ENCODE data around the gene COL4A5.
A peak's percentile ranks its signal among the peaks of the same experiment; 100 is the strongest.

COL4A5 gene

DNA sequence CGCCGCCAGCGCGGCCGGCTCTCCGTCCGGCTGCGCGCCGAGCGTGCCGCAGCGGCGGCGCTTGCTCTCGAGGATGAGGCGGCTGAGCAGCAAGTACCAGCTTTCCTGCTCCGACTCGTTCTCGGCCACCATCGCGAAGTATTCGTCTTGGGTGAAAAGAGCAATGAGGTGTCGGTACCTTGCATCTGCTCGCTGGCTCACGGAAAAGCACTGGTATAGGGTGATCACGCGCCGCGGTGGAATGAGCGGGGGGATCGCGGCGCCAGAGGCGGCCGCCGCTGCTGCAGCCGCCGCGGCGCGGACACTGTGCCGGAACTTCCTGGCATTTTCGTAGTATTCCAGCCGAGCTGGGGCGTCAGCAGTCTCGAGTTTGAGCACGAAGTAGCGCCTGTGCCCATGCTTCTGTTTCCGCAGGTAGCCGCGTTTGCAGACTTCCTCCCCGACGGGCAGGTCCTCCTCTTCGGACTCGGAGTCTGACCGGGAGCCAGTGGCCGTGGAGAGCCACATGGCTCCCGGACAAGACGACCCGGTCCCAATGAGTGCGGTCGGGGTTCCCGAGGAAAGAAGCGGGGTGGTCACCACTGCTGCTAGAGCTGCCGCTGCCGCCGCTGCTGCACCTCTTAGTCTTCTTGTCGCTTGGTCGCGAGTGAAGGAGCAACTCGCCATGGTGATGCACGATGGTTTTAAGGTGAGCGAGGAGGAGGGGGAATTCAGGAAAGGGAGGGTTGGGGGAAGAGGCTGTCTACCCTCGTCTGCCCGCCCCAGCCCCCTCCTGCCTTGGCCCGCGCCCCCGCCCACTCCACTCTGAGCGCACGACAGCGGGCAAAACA, 296.3 kb downstream of the COL4A5 start:
- Histone ChIP-seq H3K4ac (ENCODE audit: low read length) (no peak overlapping the region), H4K8ac (ENCODE audit: low read depth, low read length) (no peak overlapping the region), H3K36me3 (replicated peaks in 1 of 2; ENCODE audit: control insufficient read depth in 2 of 2, insufficient read depth in 2 of 2, low read length in 2 of 2) (no peaks in the 10 kb centered on the region), H3K18ac (ENCODE audit: low read length) (peak overlapping the region; percentile 90), H3K4me2 (ENCODE audit: insufficient read depth, low read length, poor library complexity, severe bottlenecking) (peak overlapping the region; percentile 63), H3K23ac (ENCODE audit: low read depth, low read length, poor library complexity) (no peak overlapping the region), H3K27me3 (ENCODE audit: control insufficient read depth in 3 of 3, insufficient read depth in 3 of 3, low read depth in 1 of 3, low read length in 3 of 3) (peaks cover 0 to 38% (median 0%) of the 10 kb centered on the region in 3 experiments), H3K4me3 (ENCODE audit: low read length in 2 of 2) (peak overlapping the region; percentile 67 to 99), H3K14ac (ENCODE audit: low read length) (no peak overlapping the region), H3K4me1 (ENCODE audit: control insufficient read depth in 2 of 2, insufficient read depth in 1 of 2, low read depth in 1 of 2, low read length in 2 of 2) (peaks cover 0 to 3% of the 10 kb centered on the region in 2 donors), H2AFZ (ENCODE audit: low read length) (peak overlapping the region; percentile 93), H2AK5ac (ENCODE audit: low read depth, low read length) (no peak overlapping the region), H2BK12ac (ENCODE audit: low read length) (no peak overlapping the region), H2BK15ac (ENCODE audit: low read length) (peak overlapping the region; percentile 26), H3K79me1 (ENCODE audit: low read depth, low read length) (no peaks in the 10 kb centered on the region), H3K9me3 (replicated peaks in 1 of 2; ENCODE audit: control insufficient read depth in 2 of 2, insufficient read depth in 1 of 2, low read depth in 1 of 2, low read length in 2 of 2) (peaks cover 0 to 17% of the 10 kb centered on the region in 2 donors), H3K9ac (ENCODE audit: low read depth, low read length, poor library complexity) (peak overlapping the region; percentile 88), H3K27ac (replicated peaks; ENCODE audit: low read length) (peak overlapping the region; percentile 92), H2BK120ac (ENCODE audit: low read depth, low read length) (no peak overlapping the region), H4K91ac (ENCODE audit: low read depth, low read length, poor library complexity) (no peak overlapping the region), H2BK5ac (ENCODE audit: low read length) (peak overlapping the region; percentile 75)
- no peak for DNase-seq (ENCODE audit: low spot score)
- WGBS, 2 donors (ENCODE audit: extremely low coverage in 2 of 2, insufficient read length in 2 of 2, insufficient replicate concordance in 1 of 2): no CpG with 5 or more reads among the region's 82 CpGs

DNA sequence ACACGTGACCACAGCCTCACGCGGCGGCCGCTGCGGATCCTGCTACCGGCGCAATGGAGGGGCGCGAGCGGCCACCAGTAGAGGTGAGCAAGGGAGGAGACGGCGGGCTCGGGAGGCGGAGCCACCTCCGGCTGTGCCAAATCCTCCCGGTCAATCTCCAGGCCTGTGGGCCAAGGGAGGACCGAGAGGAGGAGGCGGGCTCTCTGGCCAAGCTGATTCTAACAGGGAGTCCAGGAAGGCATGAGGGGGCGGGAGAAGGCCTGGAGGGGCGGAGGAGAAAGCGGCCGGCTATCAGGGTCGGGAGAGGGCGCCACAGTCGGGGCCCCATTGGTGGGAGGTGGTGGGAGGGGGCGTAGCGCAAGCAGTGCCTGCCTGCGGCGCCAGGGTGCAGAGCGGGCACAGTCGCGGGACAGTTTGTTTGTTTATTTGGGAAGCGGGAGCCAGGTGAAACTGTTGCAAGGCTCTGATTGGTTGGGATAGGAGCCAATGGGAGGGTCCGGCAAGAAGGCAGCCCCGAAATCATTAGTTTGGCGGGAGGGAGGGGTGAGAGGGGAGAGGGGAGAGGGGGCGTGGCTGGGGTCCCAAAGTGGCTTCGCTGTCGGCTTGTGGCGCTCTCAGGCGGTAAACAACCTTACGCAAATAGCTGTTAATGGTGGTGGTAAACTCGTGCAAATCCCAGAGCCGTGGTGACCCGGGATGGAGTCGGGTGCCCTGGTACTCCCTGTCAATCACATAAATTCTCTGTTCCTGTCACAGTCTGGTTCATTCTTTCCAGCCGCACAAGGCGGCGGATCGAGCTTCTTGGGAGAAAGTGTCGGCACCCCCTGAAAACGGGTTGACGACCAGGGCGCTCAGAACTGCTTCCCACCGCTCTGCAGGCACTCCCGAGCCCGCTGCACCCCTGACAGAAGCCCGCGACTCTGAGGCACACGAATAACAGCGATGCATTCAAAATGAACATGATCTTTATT, 297.2 kb downstream of the COL4A5 start, which contains the start of gene IRS4:
TSS of gene IRS4 (minus strand) at position 55 of the 971 bp plus-strand sequence.
- no peak within 1 kb of the TSS for H3K23ac ChIP-seq (ENCODE audit: low read depth, low read length, poor library complexity)
- H2AK5ac ChIP-seq (ENCODE audit: low read depth, low read length): no peak within 1 kb of the TSS
- no peak within 1 kb of the TSS for H2BK12ac ChIP-seq (ENCODE audit: low read length)
- peak within 1 kb of the TSS; percentile 90 for H3K18ac ChIP-seq (ENCODE audit: low read length)
- peak within 1 kb of the TSS; percentile 38 for H3K14ac ChIP-seq (ENCODE audit: low read length)
- H3K9ac ChIP-seq (ENCODE audit: low read depth, low read length, poor library complexity): peak within 1 kb of the TSS; percentile 88
- peaks cover 0 to 17% of the 10 kb centered on the region in 2 donors for H3K9me3 ChIP-seq (replicated peaks in 1 of 2; ENCODE audit: control insufficient read depth in 2 of 2, insufficient read depth in 1 of 2, low read depth in 1 of 2, low read length in 2 of 2)
- H3K4me2 ChIP-seq (ENCODE audit: insufficient read depth, low read length, poor library complexity, severe bottlenecking): peak within 1 kb of the TSS; percentile 63
- no peaks in the 10 kb centered on the region for H3K36me3 ChIP-seq (replicated peaks in 1 of 2; ENCODE audit: control insufficient read depth in 2 of 2, insufficient read depth in 2 of 2, low read length in 2 of 2)
- H3K79me1 ChIP-seq (ENCODE audit: low read depth, low read length): no peaks in the 10 kb centered on the region
- peak; percentile 90 for DNase-seq (ENCODE audit: low spot score)
- H2BK120ac ChIP-seq (ENCODE audit: low read depth, low read length): no peak within 1 kb of the TSS
- H3K27ac ChIP-seq (replicated peaks; ENCODE audit: low read length): peak within 1 kb of the TSS; percentile 92
- H4K91ac ChIP-seq (ENCODE audit: low read depth, low read length, poor library complexity): no peak within 1 kb of the TSS
- peaks cover 0 to 33% (median 0%) of the 10 kb centered on the region in 3 experiments for H3K27me3 ChIP-seq (ENCODE audit: control insufficient read depth in 3 of 3, insufficient read depth in 3 of 3, low read depth in 1 of 3, low read length in 3 of 3)
- H3K4me1 ChIP-seq (ENCODE audit: control insufficient read depth in 2 of 2, insufficient read depth in 1 of 2, low read depth in 1 of 2, low read length in 2 of 2): no peaks in the 10 kb centered on the region
- peak within 1 kb of the TSS; percentile 75 for H2BK5ac ChIP-seq (ENCODE audit: low read length)
- no peak within 1 kb of the TSS for H4K8ac ChIP-seq (ENCODE audit: low read depth, low read length)
- H3K4ac ChIP-seq (ENCODE audit: low read length): no peak within 1 kb of the TSS
- peak within 1 kb of the TSS; percentile 93 for H2AFZ ChIP-seq (ENCODE audit: low read length)
- peak within 1 kb of the TSS; percentile 26 for H2BK15ac ChIP-seq (ENCODE audit: low read length)
- H3K4me3 ChIP-seq (ENCODE audit: low read length in 2 of 2): peak within 1 kb of the TSS; percentile 67 to 99
- no CpG with 5 or more reads among the region's 62 CpGs for WGBS, 2 donors (ENCODE audit: extremely low coverage in 2 of 2, insufficient read length in 2 of 2, insufficient replicate concordance in 1 of 2)

DNA sequence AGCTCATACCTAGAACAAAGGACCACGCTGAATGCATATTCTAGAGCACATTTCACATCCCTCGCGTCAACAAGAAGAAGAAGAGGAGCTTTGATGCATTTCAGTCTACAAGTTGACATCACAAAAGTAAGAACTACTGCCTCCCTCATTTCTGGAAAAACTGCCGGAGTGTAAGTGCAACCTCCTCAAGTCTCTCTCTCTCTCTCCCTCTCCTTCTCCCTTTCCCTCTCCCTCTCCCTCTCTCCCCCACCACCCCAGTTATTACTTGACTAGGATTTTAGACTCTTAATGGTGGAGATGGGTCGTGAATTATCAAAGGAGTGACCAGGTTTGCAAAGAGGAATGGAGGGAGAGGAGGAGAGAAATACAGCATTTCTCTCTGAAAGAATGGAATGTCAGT, 298.1 kb downstream of the COL4A5 start:
- Histone ChIP-seq H3K79me1 (ENCODE audit: low read depth, low read length) (no peaks in the 10 kb centered on the region), H3K14ac (ENCODE audit: low read length) (no peak overlapping the region), H3K27me3 (ENCODE audit: control insufficient read depth in 3 of 3, insufficient read depth in 3 of 3, low read depth in 1 of 3, low read length in 3 of 3) (peaks cover 0 to 27% (median 0%) of the 10 kb centered on the region in 3 experiments), H3K4me1 (ENCODE audit: control insufficient read depth in 2 of 2, insufficient read depth in 1 of 2, low read depth in 1 of 2, low read length in 2 of 2) (no peaks in the 10 kb centered on the region), H3K4me2 (ENCODE audit: insufficient read depth, low read length, poor library complexity, severe bottlenecking) (peak overlapping the region; percentile 24), H2AFZ (ENCODE audit: low read length) (peak overlapping the region; percentile 93), H3K23ac (ENCODE audit: low read depth, low read length, poor library complexity) (no peak overlapping the region), H3K9ac (ENCODE audit: low read depth, low read length, poor library complexity) (no peak overlapping the region), H2AK5ac (ENCODE audit: low read depth, low read length) (no peak overlapping the region), H2BK120ac (ENCODE audit: low read depth, low read length) (no peak overlapping the region), H2BK5ac (ENCODE audit: low read length) (no peak overlapping the region), H2BK12ac (ENCODE audit: low read length) (no peak overlapping the region), H3K18ac (ENCODE audit: low read length) (no peak overlapping the region), H4K8ac (ENCODE audit: low read depth, low read length) (no peak overlapping the region), H2BK15ac (ENCODE audit: low read length) (no peak overlapping the region), H3K9me3 (replicated peaks in 1 of 2; ENCODE audit: control insufficient read depth in 2 of 2, insufficient read depth in 1 of 2, low read depth in 1 of 2, low read length in 2 of 2) (peaks cover 0 to 17% of the 10 kb centered on the region in 2 donors), H3K4ac (ENCODE audit: low read length) (no peak overlapping the region), H3K36me3 (replicated peaks in 1 of 2; ENCODE audit: control insufficient read depth in 2 of 2, insufficient read depth in 2 of 2, low read length in 2 of 2) (no peaks in the 10 kb centered on the region), H4K91ac (ENCODE audit: low read depth, low read length, poor library complexity) (no peak overlapping the region), H3K27ac (replicated peaks; ENCODE audit: low read length) (peak overlapping the region; percentile 85), H3K4me3 (ENCODE audit: low read length in 2 of 2) (peak overlapping the region; percentile 67 to 83)
- DNase-seq (ENCODE audit: low spot score): no peak
- no CpG with 5 or more reads among the region's 5 CpGs for WGBS, 2 donors (ENCODE audit: extremely low coverage in 2 of 2, insufficient read length in 2 of 2, insufficient replicate concordance in 1 of 2)
